T-cell (primary cell): ENCODE measurements around the gene FGGY. TPM values are rescaled to one million over a fixed set of nuclear protein-coding genes. Genes with fewer than 3 reads are reported as not detected.

ENCODE experiments used
- ATAC-seq, 4 experiments: fragments of 200-7000 bp in 3 of 4; fragments of 150-1000 bp in 1 of 4; cut with Tn5 transposase; replicated peaks in 1 of 4; 1 replicate in 3 of 4; 2 replicates in 1 of 4; pipeline ENCODE4 v1.10.0; 2021; ENCODE audit warnings: moderate library complexity in 3 of 4, mild to moderate bottlenecking in 2 of 4, moderate number of reproducible peaks in 1 of 4
- CTCF ChIA-PET, 2 donors: fragments of 300-600 bp; sonication (Branson Sonifier 250); formaldehyde crosslinking; loops; one replicate each; lab custom pipeline; 2022; ENCODE audit warnings: antibody characterized with exemption in 2 of 2; lab: Charles Lee
- POLR2A ChIA-PET, 2 donors: fragments of 300-600 bp; sonication (Branson Sonifier 250); formaldehyde crosslinking; loops; one replicate each; lab custom pipeline; 2022; ENCODE audit warnings: antibody characterized with exemption in 2 of 2; lab: Charles Lee
- DNase-seq, 35 experiments: peaks; one replicate each; pipeline versions ENCODE4 v3.0.0 to v3.0.0-alpha.2; 2013 to 2023
- H3K27ac ChIP-seq: one replicate; pipeline ENCODE4 v1.5.1; 2013; ENCODE audit warnings: low read length
- H3K27me3 ChIP-seq, 2 experiments: replicated peaks in 1 of 2; 1 replicate in 1 of 2; 2 replicates in 1 of 2; pipeline versions ENCODE4 v1.6.1 to v1.7.0; 2013; ENCODE audit warnings: low read length in 1 of 2, mixed read lengths in 1 of 2; ENCODE audit not compliant: control insufficient read depth in 2 of 2, insufficient read depth in 2 of 2; ENCODE audit errors: extremely low read depth in 1 of 2
- H3K36me3 ChIP-seq, 2 donors: 1 replicate in 1 of 2; 2 replicates in 1 of 2; pipeline versions ENCODE4 v1.6.1 to v1.7.0; 2013; ENCODE audit warnings: low read length in 1 of 2; ENCODE audit not compliant: control insufficient read depth in 2 of 2, insufficient read depth in 1 of 2; ENCODE audit errors: extremely low read depth in 1 of 2
- H3K4me1 ChIP-seq, 2 experiments: 1 replicate in 1 of 2; 2 replicates in 1 of 2; pipeline versions ENCODE4 v1.6.1 to v1.7.0; 2013; ENCODE audit warnings: low read length in 2 of 2, mixed read lengths in 1 of 2; ENCODE audit not compliant: insufficient read depth in 2 of 2, control insufficient read depth in 1 of 2; ENCODE audit errors: extremely low read depth in 1 of 2
- H3K4me3 ChIP-seq, 2 donors: 1 replicate in 1 of 2; 2 replicates in 1 of 2; pipeline versions ENCODE4 v1.5.1 to v1.7.0; 2013; ENCODE audit warnings: mild to moderate bottlenecking in 2 of 2, low read length in 1 of 2, moderate library complexity in 1 of 2; ENCODE audit not compliant: control insufficient read depth in 1 of 2; ENCODE audit errors: extremely low read depth in 1 of 2
- H3K9me3 ChIP-seq: 2 replicates; pipeline ENCODE4 v1.7.0; 2013
- H3K27ac Mint-ChIP-seq, 2 donors: one replicate each; pipeline ENCODE4 v1.8.0; 2020 to 2021; ENCODE audit warnings: mild to moderate bottlenecking in 2 of 2, mixed read lengths in 2 of 2
- H3K27me3 Mint-ChIP-seq, 2 donors: one replicate each; pipeline ENCODE4 v1.8.0; 2021 to 2022; ENCODE audit warnings: mixed read lengths in 2 of 2
- H3K36me3 Mint-ChIP-seq: one replicate; pipeline ENCODE4 v1.8.0; 2021; ENCODE audit warnings: mixed read lengths
- H3K4me1 Mint-ChIP-seq, 3 donors: one replicate each; pipeline ENCODE4 v1.8.0; 2020 to 2022; ENCODE audit warnings: mixed read lengths in 3 of 3, mild to moderate bottlenecking in 1 of 3
- H3K4me3 Mint-ChIP-seq, 3 donors: one replicate each; pipeline ENCODE4 v1.8.0; 2020 to 2022; ENCODE audit warnings: mild to moderate bottlenecking in 3 of 3, mixed read lengths in 3 of 3, moderate library complexity in 3 of 3
- H3K9me3 Mint-ChIP-seq, 3 donors: one replicate each; pipeline ENCODE4 v1.8.0; 2020 to 2022; ENCODE audit warnings: mixed read lengths in 3 of 3
- WGBS: methylation state at CpG from one replicate; pipeline ENCODE4 v1.1.5; 2013; ENCODE audit warnings: missing lambda C conversion rate; ENCODE audit not compliant: insufficient coverage; 5-methylcytosine and 5-hydroxymethylcytosine counted together
- total RNA-seq, 35 experiments: library from RNA in 6 of 35; stranded (reverse) in 6 of 35; fragments of 120-200 nt in 1 of 35; gene quantifications; one replicate each; pipeline versions ENCODE4 v1.2.1 to v1.2.4 and lab custom pipeline; 2013 to 2026

FGGY gene
- total RNA-seq, 5 donors from 2014 or later (not counting 1 experiment from before 2014, with no cell fraction given), result 7.8 to 21.7 (median 12.6) TPM

DNA sequence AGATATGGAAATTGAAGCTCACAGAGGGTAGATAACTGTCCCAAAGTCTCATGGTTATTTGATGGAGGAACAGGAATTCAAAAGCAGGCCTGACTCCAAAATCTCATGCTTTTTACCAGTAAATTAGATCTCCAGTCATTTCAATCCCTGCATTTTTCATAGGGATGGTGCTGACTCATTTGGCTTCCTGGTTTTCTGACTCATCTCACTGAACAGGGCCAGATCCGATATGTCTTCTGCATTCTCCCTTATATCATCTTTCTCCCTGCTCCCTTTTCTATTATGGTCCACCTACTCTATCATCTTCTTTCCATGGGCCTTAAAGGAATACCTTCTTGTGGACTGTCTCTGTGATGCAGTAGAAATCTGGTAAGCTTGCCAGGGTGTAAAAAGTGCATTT lies 187.2 kb downstream of the FGGY start:
- Mint-ChIP-seq H3K4me3 (no peak overlapping the region), H3K4me1 (peaks cover 0 to 2% (median 0%) of the 10 kb centered on the region in 3 donors), H3K36me3 (no peaks in the 10 kb centered on the region), H3K9me3 (no peaks in the 10 kb centered on the region), H3K27me3 (no peaks in the 10 kb centered on the region), H3K27ac (no peak overlapping the region)
- no peaks in the 10 kb centered on the region for H3K9me3 ChIP-seq
- no peak for DNase-seq
- H3K36me3 ChIP-seq, result no peaks in the 10 kb centered on the region
- ChIA-PET CTCF (no interaction called here), POLR2A (interaction anchor here (0.6 to 1.0 kb wide), 2 partner anchors 20 to 305 kb away, joined by 3 to 4 read pairs; no protein-coding TSS in a partner anchor)
- no peak overlapping the region for H3K4me3 ChIP-seq
- no peak for ATAC-seq
- no peaks in the 10 kb centered on the region for H3K27me3 ChIP-seq
- no peak overlapping the region for H3K27ac ChIP-seq
- no peaks in the 10 kb centered on the region for H3K4me1 ChIP-seq
- whole genome bisulfite sequencing, result no CpG with 5 or more reads among the region's 1 CpG

DNA sequence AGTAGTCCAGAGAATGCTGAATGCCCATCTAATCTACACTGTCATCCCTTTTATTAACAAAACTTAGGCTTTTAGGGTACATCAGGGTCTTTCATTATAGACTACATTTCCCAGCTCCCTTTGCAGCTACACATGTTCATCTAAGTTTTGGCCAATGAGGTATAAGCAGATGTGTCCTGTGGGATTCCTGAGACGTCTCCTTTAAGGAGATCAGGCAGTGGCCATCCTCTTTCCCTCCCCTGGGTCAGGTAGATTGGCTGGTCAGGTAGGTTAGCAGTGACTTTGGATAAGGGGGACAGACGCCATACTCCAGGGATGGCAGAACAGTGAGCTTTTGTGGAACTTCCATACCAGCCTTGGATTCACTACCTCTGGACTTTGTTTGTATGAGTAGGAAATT lies 188.3 kb downstream of the FGGY start:
- H3K9me3 Mint-ChIP-seq, result no peaks in the 10 kb centered on the region

DNA sequence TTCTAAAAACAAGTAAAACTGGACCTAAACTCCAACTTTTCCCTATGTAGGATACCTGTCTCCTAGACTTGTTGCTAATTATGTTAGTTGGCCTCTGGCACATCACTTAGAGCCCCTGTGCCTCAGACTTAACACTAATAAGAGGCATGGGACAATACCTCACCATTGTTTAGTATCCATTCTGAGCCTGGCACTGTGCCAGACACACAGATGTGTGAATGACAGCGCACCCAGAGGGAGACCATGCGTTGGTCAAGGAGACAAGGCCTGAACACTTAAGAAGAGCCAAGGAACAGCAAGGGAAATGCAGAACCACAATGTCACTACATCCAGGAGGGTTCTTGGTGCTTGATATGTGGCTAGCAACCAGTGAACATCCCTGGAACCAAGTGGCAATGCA lies 189.1 kb downstream of the FGGY start:
- Mint-ChIP-seq H3K27ac (no peak overlapping the region), H3K9me3 (no peaks in the 10 kb centered on the region), H3K36me3 (no peaks in the 10 kb centered on the region), H3K4me1 (peaks cover 0 to 2% (median 0%) of the 10 kb centered on the region in 3 donors), H3K27me3 (no peaks in the 10 kb centered on the region), H3K4me3 (no peak overlapping the region)
- Histone ChIP-seq H3K4me3 (no peak overlapping the region), H3K27me3 (no peaks in the 10 kb centered on the region), H3K4me1 (no peaks in the 10 kb centered on the region), H3K9me3 (no peaks in the 10 kb centered on the region), H3K36me3 (no peaks in the 10 kb centered on the region), H3K27ac (no peak overlapping the region)
- ChIA-PET CTCF (interaction anchor here in 1 of 2 donors (0.6 kb wide), 1 partner anchor 60 kb away, joined by 3 read pairs; no protein-coding TSS in a partner anchor), POLR2A (no interaction called here)
- WGBS, result 97% methylated on average over 2 of the region's 2 CpGs
- DNase-seq (no peak), ATAC-seq (no peak)

More for the DNA sequence above, 188.3 kb downstream of the FGGY start:
- Mint-ChIP-seq H3K4me1 (peaks cover 0 to 2% (median 0%) of the 10 kb centered on the region in 3 donors), H3K36me3 (no peaks in the 10 kb centered on the region), H3K27me3 (no peaks in the 10 kb centered on the region), H3K4me3 (no peak overlapping the region), H3K27ac (no peak overlapping the region)
- Histone ChIP-seq H3K27me3 (no peaks in the 10 kb centered on the region), H3K36me3 (no peaks in the 10 kb centered on the region), H3K4me3 (no peak overlapping the region), H3K9me3 (no peaks in the 10 kb centered on the region), H3K4me1 (no peaks in the 10 kb centered on the region), H3K27ac (no peak overlapping the region)
- WGBS, result 80% methylated on average over 1 of the region's 2 CpGs
- ChIA-PET CTCF (no interaction called here), POLR2A (interaction anchor here in 1 of 2 donors (0.7 kb wide), 1 partner anchor 101 kb away, joined by 3 read pairs; no protein-coding TSS in a partner anchor)
- DNase-seq (no peak), ATAC-seq (no peak)

DNA sequence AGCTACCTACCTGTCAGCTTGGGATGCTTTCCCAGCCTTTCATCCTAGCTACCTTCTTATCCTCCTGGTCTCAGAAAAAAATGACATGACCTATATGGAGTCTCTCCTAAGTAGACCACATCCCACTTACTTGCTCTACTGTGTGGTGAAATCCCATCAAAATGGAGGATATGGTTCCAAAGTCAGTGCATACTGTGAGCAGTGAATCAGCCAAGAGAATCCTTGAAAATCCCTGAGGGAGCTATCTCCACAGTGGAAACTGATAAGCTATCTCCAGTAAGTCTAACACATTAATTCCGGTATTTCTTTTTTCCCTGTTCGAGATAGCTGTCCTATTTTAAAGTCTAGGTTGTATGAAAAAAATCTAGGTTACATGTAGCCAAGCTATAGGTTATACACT lies 189.7 kb downstream of the FGGY start:
- H3K27me3 Mint-ChIP-seq, result no peaks in the 10 kb centered on the region
- no peaks in the 10 kb centered on the region for H3K4me1 ChIP-seq
- no peaks in the 10 kb centered on the region for H3K9me3 Mint-ChIP-seq
- ChIA-PET CTCF (interaction anchor here (0.5 to 0.6 kb wide), 2 partner anchors 61 to 644 kb away, joined by 3 to 9 read pairs; no protein-coding TSS in a partner anchor), POLR2A (no interaction called here)
- no peaks in the 10 kb centered on the region for H3K36me3 Mint-ChIP-seq
- H3K27ac Mint-ChIP-seq, result no peak overlapping the region
- no CpG with 5 or more reads among the region's 2 CpGs for WGBS
- H3K36me3 ChIP-seq, result no peaks in the 10 kb centered on the region
- H3K27me3 ChIP-seq, result no peaks in the 10 kb centered on the region
- H3K4me3 ChIP-seq, result no peak overlapping the region
- ATAC-seq (no peak), DNase-seq (no peak)
- no peak overlapping the region for H3K4me3 Mint-ChIP-seq
- H3K27ac ChIP-seq, result no peak overlapping the region
- peaks cover 0 to 2% (median 0%) of the 10 kb centered on the region in 3 donors for H3K4me1 Mint-ChIP-seq
- H3K9me3 ChIP-seq, result no peaks in the 10 kb centered on the region

DNA sequence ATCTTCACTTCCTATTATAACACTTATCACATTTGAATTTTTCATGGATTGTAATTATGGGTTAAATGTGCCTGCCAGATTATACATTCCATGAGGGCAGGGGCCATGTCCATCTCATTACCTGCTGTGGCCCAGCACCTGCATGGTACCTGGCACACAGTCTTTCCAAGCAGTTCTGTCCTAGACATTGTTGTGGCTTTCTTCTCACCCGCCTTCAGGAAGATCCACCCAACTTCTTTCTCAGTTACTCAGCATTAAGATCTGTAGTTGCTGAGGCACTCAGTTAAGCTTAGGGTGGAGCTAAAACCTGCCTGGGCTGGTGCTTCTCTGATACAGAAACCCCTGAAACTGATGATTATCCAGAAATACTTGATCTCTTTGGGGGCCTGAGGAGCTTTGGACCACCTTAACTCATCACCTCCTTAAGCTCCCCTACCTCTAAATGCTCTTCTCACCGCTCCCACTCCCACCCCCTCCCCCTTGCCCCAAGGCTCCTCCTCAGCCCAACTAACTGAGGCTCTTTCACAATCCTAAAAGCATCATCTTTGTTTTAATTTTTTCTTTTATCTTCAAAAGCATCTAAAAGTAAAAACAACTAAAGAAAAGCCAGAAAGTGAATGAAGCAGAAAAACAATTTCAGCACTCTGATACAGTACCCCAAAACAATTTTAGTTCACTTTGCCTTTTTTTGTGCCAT lies 190.6 kb downstream of the FGGY start:
- ATAC-seq (no peak), DNase-seq (no peak)
- no peak overlapping the region for H3K27ac Mint-ChIP-seq
- Histone ChIP-seq H3K4me3 (no peak overlapping the region), H3K36me3 (no peaks in the 10 kb centered on the region), H3K9me3 (no peaks in the 10 kb centered on the region), H3K27ac (no peak overlapping the region), H3K4me1 (no peaks in the 10 kb centered on the region), H3K27me3 (no peaks in the 10 kb centered on the region)
- H3K9me3 Mint-ChIP-seq, result no peaks in the 10 kb centered on the region
- WGBS, result 92% methylated on average over 1 of the region's 2 CpGs
- H3K4me3 Mint-ChIP-seq, result no peak overlapping the region
- H3K36me3 Mint-ChIP-seq, result no peaks in the 10 kb centered on the region
- no peaks in the 10 kb centered on the region for H3K27me3 Mint-ChIP-seq
- CTCF ChIA-PET, result no interaction called here
- POLR2A ChIA-PET, result no interaction called here
- H3K4me1 Mint-ChIP-seq, result peaks cover 0 to 2% (median 0%) of the 10 kb centered on the region in 3 donors

DNA sequence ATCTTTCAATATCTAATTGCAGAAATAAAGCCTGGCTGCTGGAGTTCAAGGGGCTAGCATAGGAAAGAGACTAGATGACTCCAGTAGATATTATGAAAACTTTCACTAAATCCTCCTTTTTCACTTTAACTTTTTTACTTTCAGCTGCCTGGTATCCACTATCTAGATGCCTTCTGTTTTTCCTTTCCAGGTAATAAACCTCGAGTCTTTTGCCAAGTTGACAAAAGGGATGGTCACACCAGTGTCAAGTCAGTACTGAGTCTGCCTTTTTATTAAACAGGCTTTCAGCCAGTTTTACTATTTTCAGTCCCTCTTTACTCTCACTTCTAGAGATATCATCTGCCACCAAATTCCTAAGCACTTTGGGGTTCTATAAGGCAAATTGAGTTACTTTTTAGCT lies 195.6 kb downstream of the FGGY start:
- 75% methylated on average over 1 of the region's 1 CpG for WGBS
- Histone ChIP-seq H3K27ac (no peak overlapping the region), H3K9me3 (no peaks in the 10 kb centered on the region), H3K4me1 (no peaks in the 10 kb centered on the region), H3K36me3 (no peaks in the 10 kb centered on the region), H3K27me3 (no peaks in the 10 kb centered on the region), H3K4me3 (no peak overlapping the region)
- H3K4me1 Mint-ChIP-seq, result no peaks in the 10 kb centered on the region
- ATAC-seq (no peak), DNase-seq (no peak)
- peaks cover 0 to 4% (median 0%) of the 10 kb centered on the region in 3 donors for H3K9me3 Mint-ChIP-seq
- H3K4me3 Mint-ChIP-seq, result no peak overlapping the region
- POLR2A ChIA-PET, result no interaction called here
- no peak overlapping the region for H3K27ac Mint-ChIP-seq
- no peaks in the 10 kb centered on the region for H3K27me3 Mint-ChIP-seq
- peaks cover 3% of the 10 kb centered on the region for H3K36me3 Mint-ChIP-seq
- CTCF ChIA-PET, result no interaction called here
